Anterior cingulate cortex (tissue), 58 donors: ENCODE measurements around the gene PDCD4.
A peak's percentile ranks its signal among the peaks of the same experiment; 100 is the strongest.

Source experiments
- DNase-seq, 58 donors: peaks; one replicate each; lab custom pipeline; 2025; lab: John Stamatoyannopoulos, UW

PDCD4 gene

DNA sequence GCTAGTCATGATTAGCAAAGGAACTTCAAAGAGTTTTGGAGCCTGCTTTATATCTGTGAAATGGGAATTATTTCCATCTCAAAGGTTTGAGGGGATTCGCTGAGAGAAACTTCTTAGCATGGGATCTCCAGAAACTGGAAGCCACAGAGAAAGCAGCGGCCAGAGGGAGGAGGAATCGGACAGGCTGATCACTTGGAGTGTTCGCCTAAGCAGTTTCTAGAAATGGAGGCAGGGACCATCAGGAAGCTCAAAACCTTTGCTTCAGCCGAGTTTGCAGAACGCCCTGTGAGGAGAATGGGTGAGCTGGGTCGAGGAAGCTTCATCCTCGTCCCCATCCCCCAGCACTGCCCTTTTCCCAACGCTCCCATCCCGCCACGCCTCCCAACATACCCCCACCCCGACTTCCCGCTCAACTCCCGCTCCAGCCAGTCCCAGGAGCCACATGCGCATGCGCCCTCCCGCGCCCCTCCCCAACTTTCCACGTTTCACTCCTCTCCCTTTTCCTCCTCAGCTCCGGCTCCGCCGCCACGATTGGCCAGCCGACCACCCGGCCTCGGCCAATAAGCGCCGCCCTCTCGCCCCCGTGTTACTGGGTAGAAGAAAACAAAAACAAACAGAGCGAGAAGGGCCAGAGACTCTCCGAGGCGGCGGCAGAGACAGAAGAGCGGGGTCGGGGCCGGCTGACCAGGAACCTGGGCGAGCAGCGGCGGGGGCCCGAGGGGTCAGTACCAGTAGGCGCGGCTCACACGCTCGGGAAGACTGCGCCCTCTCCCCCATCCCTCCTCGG, at the start of gene PDCD4:
PDCD4 (plus strand) TSS at position 631 of the 787 bp plus-strand sequence. CDS start 4,100 bp downstream, outside the sequence.
- peak; percentile 88 to 100 (median 99) for DNase-seq

DNA sequence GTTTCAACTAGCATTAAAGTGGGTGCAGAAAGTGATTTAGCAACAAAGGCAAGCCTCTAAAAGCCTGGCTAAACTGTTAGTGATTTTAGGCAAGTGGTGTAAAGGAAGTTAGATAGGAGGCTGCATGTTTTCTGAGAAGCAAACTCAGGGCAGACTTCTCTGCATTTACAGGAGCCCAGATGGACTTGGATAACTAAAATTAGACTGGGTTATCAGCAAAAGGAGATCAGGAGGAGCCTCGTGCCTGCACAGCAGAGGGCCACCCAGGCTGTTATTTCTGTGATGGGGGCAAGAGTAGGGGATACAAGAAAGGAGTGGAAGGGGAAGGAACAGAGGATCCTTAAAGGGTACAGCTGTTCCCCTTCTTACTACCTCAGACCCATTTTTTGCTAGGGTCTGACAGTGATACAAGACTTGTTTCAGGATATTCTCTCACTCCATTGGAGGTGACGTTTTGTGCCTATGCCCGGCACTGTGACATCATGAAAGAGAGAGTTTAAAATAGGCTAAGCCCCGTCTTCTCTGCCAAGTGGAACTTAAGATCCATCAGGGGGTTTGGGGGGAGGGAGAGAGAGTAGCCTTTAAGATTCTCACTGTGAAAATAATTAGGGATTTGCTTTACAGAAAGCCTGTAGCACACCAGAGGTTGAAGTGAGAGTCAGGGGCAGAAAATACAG, 49.6 kb upstream of the PDCD4 start:
- peak in 4 of 58 donors; percentile 21 to 48 (median 36) for DNase-seq

DNA sequence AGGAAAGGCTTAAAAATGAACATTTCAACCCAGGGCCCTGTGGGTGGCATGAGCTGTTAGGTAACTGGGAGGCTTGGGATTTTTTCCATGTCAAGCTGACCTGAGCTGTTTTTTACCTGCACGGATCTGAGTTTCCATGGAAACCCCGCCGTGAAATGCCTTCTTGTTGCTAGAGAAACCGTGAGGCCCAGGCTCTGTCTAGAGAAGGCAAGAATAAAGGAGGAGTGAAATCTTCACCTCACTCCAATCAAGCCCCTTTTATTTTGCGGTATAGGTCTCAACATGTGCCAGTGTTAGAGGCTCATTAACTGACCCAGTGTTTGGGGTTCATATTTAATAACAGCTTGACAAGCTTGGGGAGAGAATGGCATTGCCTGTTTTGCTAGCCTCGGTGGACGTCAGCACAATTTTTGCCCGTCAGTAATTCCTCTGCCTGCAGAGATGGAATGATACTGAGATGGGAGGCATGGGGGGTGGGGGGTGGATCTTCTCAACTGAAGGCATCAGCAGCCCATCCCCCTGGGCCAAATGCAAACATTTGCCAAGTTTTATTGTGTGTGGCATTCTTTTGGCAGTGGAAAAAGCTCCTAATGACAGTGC, 48.9 kb upstream of the PDCD4 start:
- DNase-seq = peak in 23 of 58 donors; percentile 8 to 48 (median 31)

DNA sequence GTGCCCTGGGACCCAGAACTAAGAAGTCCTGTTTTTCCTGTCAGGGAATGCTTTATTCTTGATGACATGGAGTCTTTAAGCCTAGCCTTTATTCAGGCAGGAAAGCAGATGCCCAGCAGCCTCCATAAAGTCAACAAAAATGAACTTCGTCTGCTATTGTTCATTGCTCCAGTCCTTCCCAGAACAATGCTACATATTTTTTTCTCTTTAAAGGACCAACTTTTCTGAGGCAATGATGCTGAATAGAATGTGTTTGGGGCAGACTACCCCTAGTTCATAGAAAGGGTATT, 47.6 kb upstream of the PDCD4 start:
- DNase-seq = no peak

DNA sequence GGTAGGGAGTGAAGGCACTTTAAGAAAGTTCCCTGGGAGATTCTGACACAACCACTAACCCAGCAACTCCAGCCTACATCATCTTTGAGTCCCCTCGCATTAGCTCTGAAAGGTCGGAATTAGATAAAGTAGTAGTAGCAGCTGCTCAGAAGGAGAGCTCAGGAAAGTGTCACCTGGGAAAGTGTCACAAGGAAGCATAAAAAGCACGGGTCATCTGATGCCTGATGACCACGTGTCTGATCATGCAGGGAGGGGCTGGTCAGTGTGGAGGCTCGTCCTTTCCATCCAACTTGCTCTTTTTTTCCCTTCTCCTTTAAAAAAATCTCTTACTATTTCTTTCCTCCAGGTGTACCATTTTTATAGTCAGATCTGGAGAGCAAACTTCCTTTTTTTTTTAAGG, 47.1 kb upstream of the PDCD4 start:
- no peak for DNase-seq

DNA sequence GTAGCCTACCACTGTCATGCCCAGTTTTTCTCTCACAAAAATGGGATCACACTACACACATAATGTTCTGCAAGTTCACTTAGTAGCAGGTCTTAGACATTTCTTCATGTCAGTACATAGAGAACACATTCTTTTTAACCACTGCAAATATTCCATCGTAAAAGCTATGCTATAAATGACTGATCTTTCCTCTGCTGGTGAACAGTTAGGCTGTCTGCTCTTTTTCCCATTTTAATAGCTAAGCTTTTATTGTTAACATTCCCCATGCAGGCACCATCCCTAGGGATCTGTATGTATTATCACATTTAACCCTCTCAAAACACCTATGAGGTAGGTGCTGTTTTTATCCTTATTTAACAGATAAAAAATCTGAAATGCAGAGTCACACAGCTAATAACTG, 46.2 kb upstream of the PDCD4 start:
- no peak for DNase-seq

DNA sequence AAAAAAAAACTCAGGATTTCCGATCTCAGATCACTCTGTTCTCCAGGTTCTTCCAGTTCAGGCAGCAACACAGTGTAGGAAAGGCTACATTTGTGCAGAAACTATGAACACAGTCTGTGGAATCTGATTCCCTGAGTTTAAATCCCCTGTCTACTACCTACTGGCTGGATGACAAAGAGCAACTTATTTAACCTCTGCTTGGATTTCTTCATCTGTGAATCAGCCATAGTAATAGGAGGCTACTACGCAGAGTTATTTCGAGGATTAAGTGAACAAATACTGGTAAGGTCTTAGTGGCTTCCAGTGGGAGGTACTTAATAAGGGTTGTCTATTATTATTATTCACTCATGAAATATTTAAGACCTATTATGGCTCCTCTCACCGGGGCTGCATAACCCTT, 44.3 kb upstream of the PDCD4 start:
- no peak for DNase-seq

DNA sequence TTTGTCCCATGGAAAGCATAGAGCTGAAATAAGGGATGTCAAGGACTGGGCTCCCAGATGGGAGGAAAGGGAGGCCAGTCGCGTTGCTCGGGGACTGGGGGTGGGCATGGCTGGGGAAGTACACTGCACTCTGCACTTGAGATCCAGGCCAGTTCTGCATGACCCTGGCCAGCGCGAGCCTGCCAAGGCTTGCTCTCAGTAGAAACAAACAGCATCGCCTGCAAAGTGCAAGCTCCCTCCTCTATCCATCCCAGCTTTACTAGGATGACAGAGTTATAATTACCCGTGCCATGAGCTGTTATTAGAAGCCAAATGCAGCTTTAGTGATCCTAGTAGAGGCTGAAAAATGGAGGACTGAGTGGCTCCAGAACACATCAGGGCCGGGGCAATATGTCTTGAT, 43.9 kb upstream of the PDCD4 start:
- no peak for DNase-seq

DNA sequence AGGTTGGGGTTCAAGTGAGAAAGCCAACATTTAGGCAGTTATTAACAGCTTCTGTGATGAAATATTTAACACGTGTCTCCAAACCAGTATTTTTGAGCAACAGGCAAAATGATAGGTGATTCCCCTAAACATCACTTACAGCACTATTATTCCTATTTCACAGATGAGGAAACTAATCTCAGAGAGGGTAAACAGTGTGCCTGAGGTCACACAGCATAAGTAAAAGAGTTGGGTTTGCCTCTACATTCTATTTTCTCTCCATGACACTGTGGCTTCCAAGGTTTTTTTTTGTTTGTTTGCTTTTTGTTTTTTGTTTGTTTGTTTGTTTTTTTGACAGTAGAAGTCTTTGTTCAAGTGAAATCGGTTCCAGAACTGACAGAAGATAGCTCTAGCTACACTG, 43.2 kb upstream of the PDCD4 start:
- no peak for DNase-seq

DNA sequence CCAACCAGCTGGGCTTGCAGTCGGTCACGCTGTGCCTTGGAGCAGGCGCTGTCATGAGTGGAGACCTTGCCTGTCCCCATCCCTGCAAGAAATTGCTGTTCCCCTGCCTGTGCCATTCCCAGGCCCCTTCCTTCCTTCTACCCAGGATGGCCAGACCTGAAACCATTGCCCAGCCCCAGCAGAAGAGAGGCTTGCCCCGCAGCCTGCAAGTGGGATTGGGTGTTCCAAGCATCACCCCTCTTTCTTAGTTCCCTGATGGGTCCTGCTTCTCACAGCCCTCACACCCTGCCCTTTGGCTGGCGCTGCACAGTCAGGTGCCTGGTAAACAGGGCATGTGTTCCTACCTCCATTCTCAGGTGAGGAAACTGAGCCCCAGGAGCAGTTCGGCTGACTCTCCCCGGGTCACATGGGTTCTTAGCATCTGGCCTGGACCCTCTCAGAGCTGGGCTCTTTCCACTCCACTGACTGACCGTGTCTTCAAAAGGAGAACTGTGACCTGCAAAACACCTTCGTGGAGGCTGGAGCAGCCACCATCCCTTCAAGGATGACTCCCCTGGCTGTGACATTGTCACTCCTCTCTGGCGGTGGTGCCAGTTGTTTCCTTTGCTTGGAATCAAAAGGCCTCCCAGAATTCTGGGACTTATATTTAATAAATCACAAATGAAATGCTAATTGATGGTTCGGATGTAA, 41.9 kb upstream of the PDCD4 start:
- no peak for DNase-seq

DNA sequence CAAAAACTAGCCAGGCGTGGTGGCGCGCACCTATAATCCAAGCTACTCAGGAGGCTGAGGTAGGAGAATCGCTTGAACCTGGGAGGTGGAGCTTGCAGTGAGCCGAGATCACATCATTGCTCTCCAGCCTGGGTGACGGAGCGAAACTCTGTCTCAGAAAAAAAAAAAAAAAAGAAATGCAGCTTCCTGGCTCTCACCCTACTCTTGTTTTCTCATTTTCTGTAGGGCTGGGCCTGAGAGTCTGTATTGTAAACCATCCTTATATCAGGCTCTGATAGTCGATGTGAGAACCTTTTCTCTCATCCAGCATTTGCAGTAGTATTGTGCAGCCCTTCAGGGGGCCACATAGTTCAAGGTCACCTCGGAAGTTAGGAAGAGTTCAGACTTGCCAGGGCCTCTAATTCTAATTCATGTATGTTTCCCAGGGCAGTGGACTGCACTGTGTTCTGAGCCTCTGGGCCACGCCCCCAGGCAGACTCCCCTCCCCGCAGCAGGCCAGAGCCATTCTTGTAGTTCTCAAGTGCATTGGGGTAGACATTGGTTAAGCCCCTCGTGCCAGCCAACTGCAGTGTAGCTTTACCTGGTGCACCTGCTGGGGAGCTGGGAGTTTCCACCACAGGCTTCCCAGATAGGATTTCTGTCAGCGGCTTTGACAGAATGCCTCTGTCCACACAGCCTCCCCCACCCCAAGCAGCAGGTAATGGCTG, 38.3 kb upstream of the PDCD4 start:
- no peak for DNase-seq

DNA sequence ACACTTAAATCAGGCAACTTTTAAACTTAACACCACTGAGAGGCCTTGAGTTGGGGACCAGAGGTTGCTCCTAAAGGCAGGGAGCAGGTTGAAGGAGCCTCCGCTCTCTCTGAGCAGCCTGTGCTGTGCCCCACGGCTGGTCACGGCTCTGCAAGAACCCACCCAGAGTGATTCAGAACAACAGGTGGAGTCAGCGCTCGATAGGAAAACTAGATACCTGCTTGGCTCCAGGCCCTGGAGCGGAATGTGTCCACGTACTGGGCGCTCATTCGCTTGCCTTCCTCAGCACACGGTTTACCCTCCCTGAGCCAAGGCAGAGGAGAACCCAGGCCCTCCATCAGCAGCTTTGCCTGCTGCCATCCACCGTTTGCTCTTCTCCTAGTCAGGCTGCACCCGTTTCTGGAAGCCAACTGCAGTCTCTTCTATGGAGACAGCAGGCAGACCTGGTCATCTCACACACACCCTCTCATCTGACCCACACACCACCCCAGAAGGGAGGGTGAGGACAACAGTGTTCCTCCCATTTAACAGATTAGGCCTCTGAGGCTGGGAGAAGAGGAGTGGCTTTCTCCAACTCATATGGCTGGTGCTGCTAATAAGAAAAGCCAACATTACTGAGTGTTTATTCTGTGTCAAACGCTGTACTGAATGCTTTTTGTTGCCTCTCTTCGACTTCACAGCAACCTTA, 37.6 kb upstream of the PDCD4 start:
- DNase-seq = no peak

DNA sequence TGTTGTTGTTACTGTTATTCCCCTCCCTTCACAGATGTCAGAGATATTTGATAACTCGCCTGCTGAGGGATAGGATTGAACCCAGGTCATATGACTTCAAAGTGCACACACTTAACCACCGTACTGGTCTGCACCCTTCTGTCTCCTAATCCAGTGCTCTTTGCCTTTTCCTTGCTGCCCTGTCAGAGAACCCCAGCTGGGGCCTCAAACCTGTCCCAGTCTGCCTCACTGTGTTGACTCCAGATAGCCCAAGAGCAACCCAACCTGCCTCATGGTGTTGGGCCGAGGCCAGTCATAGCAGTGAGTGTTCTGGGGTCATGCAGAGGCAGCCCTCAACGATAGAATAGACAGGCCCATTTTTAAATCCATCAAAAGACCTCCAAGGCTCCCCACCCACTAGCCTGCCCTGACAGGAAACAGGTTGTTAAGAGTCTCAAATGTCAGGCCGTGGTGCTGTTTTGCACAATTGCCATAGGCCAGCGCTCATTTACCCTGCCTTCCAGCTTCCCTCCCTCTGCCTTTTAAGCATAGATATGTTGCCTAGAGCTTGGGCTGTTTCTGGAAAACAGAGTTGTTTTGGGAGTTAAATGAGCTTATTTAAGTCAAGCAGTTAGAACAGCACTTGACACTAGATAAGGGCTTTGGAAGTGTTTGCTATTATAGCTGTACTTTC, 37.0 kb upstream of the PDCD4 start:
- DNase-seq = no peak

DNA sequence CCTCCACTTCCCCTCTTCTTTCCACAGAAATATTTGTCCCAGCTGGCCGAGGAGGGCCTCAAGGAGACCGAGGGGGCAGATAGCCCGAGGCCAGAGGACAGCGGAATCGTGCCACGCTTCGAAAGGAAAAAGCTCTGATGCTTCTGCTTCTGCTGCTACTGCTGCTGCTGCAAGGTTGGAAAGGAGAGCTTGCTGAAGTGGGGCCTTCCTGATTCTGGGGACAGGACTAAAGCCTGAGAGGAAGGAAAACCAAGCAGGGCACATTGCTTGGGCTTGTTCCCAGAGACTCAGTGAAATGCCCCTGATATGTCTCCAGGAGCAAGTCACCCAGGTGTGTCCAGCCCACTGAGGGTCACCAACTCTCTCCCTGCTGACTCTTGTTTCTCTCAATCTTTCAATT, 35.9 kb upstream of the PDCD4 start:
- no peak for DNase-seq

DNA sequence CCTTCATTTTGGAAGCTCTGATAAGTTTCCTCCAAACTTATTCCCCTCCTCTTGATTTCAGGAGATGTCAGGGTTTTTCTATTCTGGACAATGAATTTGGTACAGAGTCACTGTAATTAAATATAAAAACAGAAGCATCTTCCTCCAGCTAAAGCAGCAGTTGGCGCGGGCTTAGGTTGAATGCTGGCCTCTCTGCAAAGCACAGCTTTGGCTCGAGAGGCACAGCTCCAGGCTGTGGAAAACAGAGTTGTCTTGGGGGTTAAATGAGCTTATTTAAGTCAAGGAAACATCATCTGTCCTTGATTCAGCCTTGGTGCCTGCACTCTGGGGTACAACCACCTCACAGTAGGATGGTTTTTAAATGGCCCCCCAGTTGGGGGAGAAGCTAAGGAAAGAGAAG, 35.0 kb upstream of the PDCD4 start:
- DNase-seq = no peak

DNA sequence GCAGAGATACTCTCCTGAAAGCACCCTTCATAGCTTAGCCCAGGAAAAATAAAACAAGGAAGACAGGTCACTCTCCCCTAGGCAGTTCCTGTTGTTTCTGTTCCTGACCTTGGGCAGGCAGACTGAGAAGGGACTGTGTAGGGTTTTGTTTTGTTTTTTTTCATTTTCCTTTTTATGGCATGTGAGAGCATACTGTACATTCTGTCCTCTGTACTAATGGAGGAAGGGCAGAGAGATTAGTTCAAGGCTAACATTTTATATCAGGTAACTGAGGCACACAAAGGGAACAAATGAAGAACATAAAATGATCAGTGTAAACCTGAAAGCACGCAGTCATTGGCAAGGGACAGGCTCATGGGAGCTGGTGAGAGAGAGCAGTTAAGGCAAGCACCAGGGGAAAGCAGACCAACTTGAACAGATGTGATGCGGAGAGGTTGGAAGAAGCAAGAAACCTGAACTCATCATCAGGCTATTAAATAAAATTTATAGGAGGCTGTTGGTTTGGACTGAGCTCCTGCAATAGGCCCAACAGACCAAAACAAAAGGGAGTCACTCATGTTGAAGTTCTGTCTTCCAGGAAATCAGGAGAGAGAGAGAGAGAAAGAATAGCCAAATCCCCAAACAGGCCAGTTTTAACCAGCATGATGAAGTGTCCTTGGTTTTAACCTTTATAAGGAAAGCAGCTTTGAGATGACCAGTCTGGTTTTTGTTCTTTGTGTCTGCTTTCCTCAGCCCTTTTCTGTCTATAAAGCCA, 34.1 kb upstream of the PDCD4 start:
- no peak for DNase-seq

DNA sequence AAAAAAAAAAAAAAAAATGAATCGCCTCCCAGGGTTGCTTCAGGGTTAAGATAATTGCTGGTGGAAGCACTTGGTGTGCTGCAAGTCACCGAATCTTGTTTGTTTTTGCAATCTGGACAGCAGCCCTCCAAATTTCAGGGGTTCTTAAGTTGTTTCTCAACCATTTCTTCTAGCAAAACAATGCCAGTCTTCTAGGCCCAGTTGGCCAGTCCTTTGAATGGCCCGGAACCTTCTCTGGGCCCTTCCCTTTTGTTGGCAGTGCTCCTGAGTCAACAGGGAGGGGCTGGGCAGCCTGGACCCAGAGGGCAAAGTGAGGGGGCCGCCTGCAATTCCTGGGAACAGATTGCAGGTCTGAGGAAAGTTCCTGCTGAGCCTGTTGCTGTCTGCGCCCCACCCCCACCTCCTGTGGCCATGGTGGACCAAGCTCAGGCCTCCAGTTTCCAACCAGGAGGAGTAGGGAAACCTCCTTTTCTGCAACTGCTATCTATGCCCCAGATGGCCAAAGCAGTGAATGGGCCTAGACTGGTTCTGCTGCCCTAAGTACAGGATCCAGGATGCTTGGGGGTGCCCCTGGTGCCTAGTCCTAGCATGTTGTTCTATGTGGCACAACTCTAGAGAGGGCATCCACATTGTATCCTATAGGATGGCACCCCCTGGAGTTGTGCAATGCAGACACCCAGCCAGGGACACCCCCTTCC, 31.4 kb upstream of the PDCD4 start:
- peak in 1 of 58 donors; percentile 45 for DNase-seq

DNA sequence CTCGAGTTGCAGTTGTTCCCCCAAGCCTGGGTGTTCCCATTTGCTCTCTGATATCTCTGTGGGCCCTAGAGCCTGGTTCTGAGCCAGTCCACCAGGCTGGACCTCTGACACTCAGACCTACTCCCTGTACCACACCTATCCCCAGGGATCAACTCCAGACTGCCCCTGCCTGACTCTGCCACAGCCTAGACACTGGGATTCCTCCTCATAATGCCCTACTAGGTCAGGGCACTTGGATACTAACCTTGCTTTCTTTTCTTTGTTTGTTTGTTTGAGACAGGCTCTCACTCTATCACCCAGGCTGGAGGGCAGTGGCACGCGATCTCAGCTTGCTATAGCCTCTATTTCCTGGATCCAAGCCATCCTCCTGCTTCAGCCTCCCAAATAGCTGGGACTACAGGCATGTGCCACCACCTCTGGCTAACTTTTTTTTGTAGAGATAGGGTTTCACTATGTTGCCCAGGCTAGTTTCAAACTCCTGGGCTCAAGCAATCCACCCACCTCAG, 30.8 kb upstream of the PDCD4 start:
- DNase-seq = no peak
